Panc1 (cell line): Measurements from ENCODE around the gene CDH23. TPM values are rescaled to one million over a fixed set of nuclear protein-coding genes. Genes with fewer than 3 reads are reported as not detected.
A peak's percentile ranks its signal among the peaks of the same experiment; 100 is the strongest.

Experiments
- ATAC-seq: fragments of 200-7000 bp; cut with Tn5 transposase; 2 replicates; pipeline ENCODE4 v1.9.1; 2020; ENCODE audit warnings: mild to moderate bottlenecking, moderate library complexity
- BruUV-seq: library from RNA; stranded (reverse); fragments of 400-500 nt; replicated peaks from 2 replicates; lab custom pipeline; 2021; lab: Mats Ljungman, UMichigan
- CTCF ChIA-PET: fragments of 300-600 bp; sonication (Branson Sonifier 250); formaldehyde crosslinking; loops from one replicate; lab custom pipeline; 2022; ENCODE audit warnings: antibody characterized with exemption; lab: Charles Lee
- POLR2A ChIA-PET: fragments of 300-600 bp; sonication (Branson Sonifier 250); formaldehyde crosslinking; loops from one replicate; lab custom pipeline; 2022; ENCODE audit warnings: antibody characterized with exemption; lab: Charles Lee
- DNase-seq: peaks from one replicate; pipeline ENCODE4 v3.0.0-alpha.2; 2010; ENCODE audit warnings: low read depth, low spot score
- H3K27ac ChIP-seq: 2 replicates; pipeline ENCODE4 v1.5.1; 2011; ENCODE audit warnings: mild to moderate bottlenecking, low read length, inconsistent platforms
- H3K27me3 ChIP-seq: fragments of 200-500 bp; sonication (Bioruptor generic); 2 replicates; pipeline ENCODE4 v1.6.0; 2014; ENCODE audit warnings: low read length, inconsistent platforms; ENCODE audit not compliant: control insufficient read depth, insufficient read depth
- H3K36me3 ChIP-seq: fragments of 200-500 bp; sonication (Bioruptor generic); 2 replicates; pipeline ENCODE4 v1.5.1; 2014; ENCODE audit warnings: inconsistent platforms, mild to moderate bottlenecking, low read length, moderate library complexity; ENCODE audit not compliant: control insufficient read depth, insufficient read depth
- H3K4me1 ChIP-seq: 2 replicates; pipeline ENCODE4 v1.5.1; 2011; ENCODE audit warnings: inconsistent platforms, mild to moderate bottlenecking, low read length, moderate library complexity; ENCODE audit not compliant: control insufficient read depth, insufficient read depth
- H3K4me3 ChIP-seq, 2 experiments: 2 replicates each; pipeline ENCODE4 v1.5.1; 2011 to 2012; ENCODE audit warnings: low read depth in 2 of 2, low read length in 2 of 2, mild to moderate bottlenecking in 2 of 2, inconsistent platforms in 1 of 2, moderate library complexity in 1 of 2
- H3K9me3 ChIP-seq: fragments of 200-500 bp; sonication (Bioruptor generic); 2 replicates; pipeline ENCODE4 v1.5.1; 2014; ENCODE audit warnings: low read depth, mild to moderate bottlenecking, inconsistent platforms, low read length, moderate library complexity; ENCODE audit not compliant: control insufficient read depth, insufficient read depth
- POLR2AphosphoS5 ChIP-seq: IDR thresholded peaks from 2 replicates; pipeline ENCODE4 v1.6.1; 2012; ENCODE audit warnings: mild to moderate bottlenecking, low read depth, low read length, moderate library complexity
- SIN3A ChIP-seq: IDR thresholded peaks from 2 replicates; pipeline ENCODE4 v1.6.1; 2012; ENCODE audit warnings: low read depth, mild to moderate bottlenecking, low read length, moderate library complexity, borderline replicate concordance; ENCODE audit not compliant: insufficient read depth
- TCF7L2 ChIP-seq: IDR thresholded peaks from 2 replicates; pipeline ENCODE4 v1.6.1; 2011; ENCODE audit warnings: mild to moderate bottlenecking, low read depth, low read length, inconsistent platforms
- in situ Hi-C: cut with HindIII; loops from 2 replicates; pipeline ENCODE4 v1.10.0; 2016; ENCODE audit warnings: low sequenced_read_pairs, low pct_unique_long_range_greater_than_20kb
- intact Hi-C: fragments of 100-400 bp; cut with micrococcal nuclease; formaldehyde crosslinking; loops from one replicate; pipeline ENCODE4 v1.10.0; 2022; ENCODE audit not compliant: unreplicated experiment
- total RNA-seq: library from RNA; stranded (reverse); gene quantifications from one replicate; pipeline ENCODE4 v1.2.1, GENCODE V29; 2021; ENCODE audit not compliant: unreplicated experiment
- TF ChIP-seq, protein P1 (sequence below), 2 experiments: IDR thresholded peaks; 2 replicates each; pipeline ENCODE4 v1.6.1; 2011 to 2012; ENCODE audit warnings: low read depth in 2 of 2, control low read depth in 1 of 2, low read length in 1 of 2, mild to moderate bottlenecking in 1 of 2, moderate library complexity in 1 of 2; ENCODE audit not compliant: insufficient read depth in 1 of 2
- TF ChIP-seq, protein P2 (sequence below): fragments of 450-650 bp; IDR thresholded peaks from 2 replicates; pipeline ENCODE4 v1.5.1; 2017; ENCODE audit warnings: mild to moderate bottlenecking

Gene CDH23
- total RNA-seq, 1 experiment from 2014 or later, result 2.7 TPM

DNA sequence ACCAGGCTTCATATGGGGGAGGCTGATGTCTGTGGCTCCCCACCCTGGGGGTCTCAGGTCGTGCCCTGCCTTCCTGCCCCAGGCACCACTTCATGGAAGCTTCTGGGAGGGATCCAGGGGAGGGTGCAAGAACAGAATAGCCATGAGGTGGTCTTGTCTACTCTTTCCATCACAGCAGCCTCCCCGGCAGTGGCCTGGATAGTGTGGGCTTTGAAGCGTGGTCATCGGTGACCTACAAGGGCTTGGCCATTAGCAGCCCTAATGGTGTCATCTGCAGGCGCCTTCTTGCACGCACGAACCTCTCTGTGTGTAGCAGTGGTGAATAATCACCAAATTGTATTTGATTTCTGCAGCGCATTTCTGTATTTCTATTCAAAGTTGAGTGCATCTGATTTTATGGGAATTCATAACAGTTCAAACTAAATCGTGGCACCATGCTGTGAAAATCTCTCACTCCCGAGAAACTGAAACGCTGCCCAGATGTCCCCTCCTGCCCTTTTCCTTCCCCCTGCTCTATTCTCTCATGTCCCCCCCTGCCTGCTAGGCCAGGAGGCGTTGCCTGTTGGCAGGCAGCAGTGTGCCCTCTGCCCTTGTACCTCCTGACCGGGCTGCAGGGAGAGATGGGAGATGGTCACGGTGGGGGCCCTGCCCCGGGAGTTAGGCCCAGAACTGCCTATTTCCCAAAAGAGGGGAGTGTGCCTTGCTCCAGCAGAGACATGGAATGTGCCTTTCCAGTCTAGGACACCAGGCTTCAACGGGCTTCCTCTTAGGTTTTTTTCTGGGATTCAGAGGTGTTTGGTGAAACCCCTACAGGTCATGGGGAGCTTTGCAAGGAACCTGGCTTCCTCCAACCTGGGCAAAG lies 34.8 kb downstream of the CDH23 start:
- no peak overlapping the region for H3K27ac ChIP-seq
- no TSS peak for BruUV-seq
- DNase-seq (no peak), ATAC-seq (0 out of 2 replicates have a peak, but pooled peaks have one; percentile 45)
- TF ChIP-seq TCF7L2 (no peak), POLR2AphosphoS5 (no peak), SIN3A (no peak)
- TF ChIP-seq, protein P1, sequence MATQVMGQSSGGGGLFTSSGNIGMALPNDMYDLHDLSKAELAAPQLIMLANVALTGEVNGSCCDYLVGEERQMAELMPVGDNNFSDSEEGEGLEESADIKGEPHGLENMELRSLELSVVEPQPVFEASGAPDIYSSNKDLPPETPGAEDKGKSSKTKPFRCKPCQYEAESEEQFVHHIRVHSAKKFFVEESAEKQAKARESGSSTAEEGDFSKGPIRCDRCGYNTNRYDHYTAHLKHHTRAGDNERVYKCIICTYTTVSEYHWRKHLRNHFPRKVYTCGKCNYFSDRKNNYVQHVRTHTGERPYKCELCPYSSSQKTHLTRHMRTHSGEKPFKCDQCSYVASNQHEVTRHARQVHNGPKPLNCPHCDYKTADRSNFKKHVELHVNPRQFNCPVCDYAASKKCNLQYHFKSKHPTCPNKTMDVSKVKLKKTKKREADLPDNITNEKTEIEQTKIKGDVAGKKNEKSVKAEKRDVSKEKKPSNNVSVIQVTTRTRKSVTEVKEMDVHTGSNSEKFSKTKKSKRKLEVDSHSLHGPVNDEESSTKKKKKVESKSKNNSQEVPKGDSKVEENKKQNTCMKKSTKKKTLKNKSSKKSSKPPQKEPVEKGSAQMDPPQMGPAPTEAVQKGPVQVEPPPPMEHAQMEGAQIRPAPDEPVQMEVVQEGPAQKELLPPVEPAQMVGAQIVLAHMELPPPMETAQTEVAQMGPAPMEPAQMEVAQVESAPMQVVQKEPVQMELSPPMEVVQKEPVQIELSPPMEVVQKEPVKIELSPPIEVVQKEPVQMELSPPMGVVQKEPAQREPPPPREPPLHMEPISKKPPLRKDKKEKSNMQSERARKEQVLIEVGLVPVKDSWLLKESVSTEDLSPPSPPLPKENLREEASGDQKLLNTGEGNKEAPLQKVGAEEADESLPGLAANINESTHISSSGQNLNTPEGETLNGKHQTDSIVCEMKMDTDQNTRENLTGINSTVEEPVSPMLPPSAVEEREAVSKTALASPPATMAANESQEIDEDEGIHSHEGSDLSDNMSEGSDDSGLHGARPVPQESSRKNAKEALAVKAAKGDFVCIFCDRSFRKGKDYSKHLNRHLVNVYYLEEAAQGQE (IDR thresholded peaks at IDR 0.05; ENCODE audit: insufficient read depth in 1 of 2, low read depth in 2 of 2, low read length in 1 of 2), result no peak
- TF ChIP-seq, protein P2, sequence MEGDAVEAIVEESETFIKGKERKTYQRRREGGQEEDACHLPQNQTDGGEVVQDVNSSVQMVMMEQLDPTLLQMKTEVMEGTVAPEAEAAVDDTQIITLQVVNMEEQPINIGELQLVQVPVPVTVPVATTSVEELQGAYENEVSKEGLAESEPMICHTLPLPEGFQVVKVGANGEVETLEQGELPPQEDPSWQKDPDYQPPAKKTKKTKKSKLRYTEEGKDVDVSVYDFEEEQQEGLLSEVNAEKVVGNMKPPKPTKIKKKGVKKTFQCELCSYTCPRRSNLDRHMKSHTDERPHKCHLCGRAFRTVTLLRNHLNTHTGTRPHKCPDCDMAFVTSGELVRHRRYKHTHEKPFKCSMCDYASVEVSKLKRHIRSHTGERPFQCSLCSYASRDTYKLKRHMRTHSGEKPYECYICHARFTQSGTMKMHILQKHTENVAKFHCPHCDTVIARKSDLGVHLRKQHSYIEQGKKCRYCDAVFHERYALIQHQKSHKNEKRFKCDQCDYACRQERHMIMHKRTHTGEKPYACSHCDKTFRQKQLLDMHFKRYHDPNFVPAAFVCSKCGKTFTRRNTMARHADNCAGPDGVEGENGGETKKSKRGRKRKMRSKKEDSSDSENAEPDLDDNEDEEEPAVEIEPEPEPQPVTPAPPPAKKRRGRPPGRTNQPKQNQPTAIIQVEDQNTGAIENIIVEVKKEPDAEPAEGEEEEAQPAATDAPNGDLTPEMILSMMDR, result no peak
- in situ Hi-C loops, result no loop called here
- no peaks in the 10 kb centered on the region for H3K4me1 ChIP-seq
- no peaks in the 10 kb centered on the region for H3K27me3 ChIP-seq
- H3K36me3 ChIP-seq, result no peaks in the 10 kb centered on the region
- CTCF ChIA-PET, result interaction anchor here (0.6 to 0.7 kb wide), 2 partner anchors 10 to 246 kb away, joined by 5 to 6 read pairs; no protein-coding TSS in a partner anchor
- H3K4me3 ChIP-seq, result no peak overlapping the region
- H3K9me3 ChIP-seq, result no peaks in the 10 kb centered on the region
- intact Hi-C loops, result no loop called here
- POLR2A ChIA-PET, result no interaction called here

DNA sequence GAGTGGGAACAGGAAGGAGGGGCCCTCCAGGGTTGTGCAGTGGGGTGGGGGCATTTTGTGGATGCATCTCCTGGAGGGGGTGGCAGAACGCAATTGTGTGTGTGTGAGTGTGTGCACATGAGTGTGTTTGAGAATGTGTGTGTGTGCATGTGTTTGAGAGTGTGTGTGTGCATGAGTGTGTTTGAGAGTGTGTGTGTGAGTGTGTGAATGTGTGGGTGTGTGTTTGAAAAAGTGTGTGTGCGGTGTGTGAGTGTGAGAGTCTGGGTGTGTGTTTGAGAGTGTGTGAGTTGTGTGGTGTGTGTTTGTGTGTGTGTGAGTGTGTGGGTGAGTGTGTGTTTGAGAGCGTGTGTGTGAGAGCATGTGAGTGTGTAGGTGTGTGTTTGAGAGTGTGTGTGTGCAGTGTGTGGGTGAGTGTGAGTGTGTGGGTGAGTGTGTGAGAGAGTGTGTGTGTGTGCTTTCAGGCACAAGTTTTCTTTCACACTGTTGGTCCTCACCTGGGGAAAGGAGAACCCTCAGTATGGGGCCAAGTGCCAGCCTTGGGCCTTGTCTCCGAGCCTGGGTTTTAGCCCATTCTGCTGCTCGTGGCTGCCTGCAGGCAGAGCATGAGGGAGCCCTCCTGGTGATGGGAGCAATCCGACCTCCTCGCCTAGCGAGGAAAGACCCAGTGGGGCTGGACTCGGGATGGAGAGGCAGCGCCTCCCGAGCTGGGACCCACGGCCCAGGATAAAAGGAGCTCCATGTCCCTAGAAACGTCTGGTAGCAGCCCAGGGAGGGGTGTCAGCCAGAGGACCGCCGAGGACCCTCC lies 35.6 kb downstream of the CDH23 start:
- BruUV-seq, result no TSS peak
- H3K9me3 ChIP-seq, result no peaks in the 10 kb centered on the region
- H3K4me1 ChIP-seq, result no peaks in the 10 kb centered on the region
- in situ Hi-C loops (no loop called here), intact Hi-C loops (no loop called here)
- CTCF ChIA-PET, result interaction anchor here (0.6 to 0.7 kb wide), 2 partner anchors 10 to 245 kb away, joined by 5 to 6 read pairs; no protein-coding TSS in a partner anchor
- POLR2A ChIA-PET, result no interaction called here
- no peak overlapping the region for H3K27ac ChIP-seq
- no peak for TF ChIP-seq TCF7L2
- TF ChIP-seq, protein P2, result no peak
- TF ChIP-seq POLR2AphosphoS5, result no peak
- TF ChIP-seq, protein P1 (IDR thresholded peaks at IDR 0.05; ENCODE audit: insufficient read depth in 1 of 2, low read depth in 2 of 2, low read length in 1 of 2), result no peak
- no peak for TF ChIP-seq SIN3A
- no peaks in the 10 kb centered on the region for H3K36me3 ChIP-seq
- H3K27me3 ChIP-seq, result no peaks in the 10 kb centered on the region
- H3K4me3 ChIP-seq, result no peak overlapping the region
- DNase-seq, result no peak
- no peak for ATAC-seq
